ENCODE measurements around the gene NOL8. TPM values are rescaled to one million over a fixed set of nuclear protein-coding genes. Genes with fewer than 3 reads are reported as not detected.

Gene NOL8
- total RNA-seq = 19.8 and 26.9 TPM in 2 replicates

DNA sequence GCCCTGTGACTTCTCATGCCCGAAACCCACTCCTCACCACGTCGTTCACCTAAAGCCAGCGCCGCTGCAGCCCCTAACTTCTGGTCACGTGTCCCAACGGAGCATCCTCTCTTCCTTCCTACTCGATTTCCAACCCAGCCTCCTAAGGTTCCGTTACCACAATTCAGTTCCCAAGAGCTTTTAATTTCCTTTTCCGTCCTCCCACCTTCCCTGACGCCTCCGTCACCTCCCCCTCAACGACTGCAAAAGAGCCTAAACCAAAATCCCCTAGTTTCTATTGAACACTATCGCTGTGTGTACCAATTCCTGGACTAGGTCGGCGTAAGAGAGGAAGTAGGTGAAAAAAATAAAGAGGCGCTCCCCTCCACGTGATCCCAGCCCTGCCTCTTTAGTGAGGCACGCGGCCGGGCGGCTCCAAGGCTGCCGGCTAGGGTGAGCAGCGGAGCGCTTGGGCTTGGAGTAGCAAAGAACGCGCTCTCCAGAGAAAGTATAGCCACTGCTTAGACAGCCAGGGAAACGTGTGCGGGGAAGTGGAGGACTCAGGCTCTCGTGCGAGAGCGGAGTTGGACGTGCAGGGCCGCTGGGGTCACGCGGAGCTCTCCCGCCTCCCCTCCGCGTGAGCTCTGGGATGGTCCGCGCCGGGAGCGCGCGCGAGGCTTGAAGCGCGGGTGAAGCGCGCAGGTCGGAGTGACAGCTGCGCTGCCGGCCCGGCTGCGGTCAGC is at the start of gene NOL8, which contains the start of gene CENPP:
NOL8 (minus strand) TSS at position 82 of the 722 bp plus-strand sequence. CDS start 1,189 bp downstream, outside the sequence.
CENPP (plus strand) TSS at position 685 of the 722 bp plus-strand sequence.
- TF ChIP-seq, protein P1, sequence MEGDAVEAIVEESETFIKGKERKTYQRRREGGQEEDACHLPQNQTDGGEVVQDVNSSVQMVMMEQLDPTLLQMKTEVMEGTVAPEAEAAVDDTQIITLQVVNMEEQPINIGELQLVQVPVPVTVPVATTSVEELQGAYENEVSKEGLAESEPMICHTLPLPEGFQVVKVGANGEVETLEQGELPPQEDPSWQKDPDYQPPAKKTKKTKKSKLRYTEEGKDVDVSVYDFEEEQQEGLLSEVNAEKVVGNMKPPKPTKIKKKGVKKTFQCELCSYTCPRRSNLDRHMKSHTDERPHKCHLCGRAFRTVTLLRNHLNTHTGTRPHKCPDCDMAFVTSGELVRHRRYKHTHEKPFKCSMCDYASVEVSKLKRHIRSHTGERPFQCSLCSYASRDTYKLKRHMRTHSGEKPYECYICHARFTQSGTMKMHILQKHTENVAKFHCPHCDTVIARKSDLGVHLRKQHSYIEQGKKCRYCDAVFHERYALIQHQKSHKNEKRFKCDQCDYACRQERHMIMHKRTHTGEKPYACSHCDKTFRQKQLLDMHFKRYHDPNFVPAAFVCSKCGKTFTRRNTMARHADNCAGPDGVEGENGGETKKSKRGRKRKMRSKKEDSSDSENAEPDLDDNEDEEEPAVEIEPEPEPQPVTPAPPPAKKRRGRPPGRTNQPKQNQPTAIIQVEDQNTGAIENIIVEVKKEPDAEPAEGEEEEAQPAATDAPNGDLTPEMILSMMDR (conservative IDR thresholded peaks at IDR 0.05; ENCODE audit: low read depth, low read length) = no peak
- peak; percentile 79 for DNase-seq (ENCODE audit: low read depth)
- peak within 1 kb of the TSS; percentile 88 for H3K4me3 ChIP-seq (ENCODE audit: low read depth, low read length)

DNA sequence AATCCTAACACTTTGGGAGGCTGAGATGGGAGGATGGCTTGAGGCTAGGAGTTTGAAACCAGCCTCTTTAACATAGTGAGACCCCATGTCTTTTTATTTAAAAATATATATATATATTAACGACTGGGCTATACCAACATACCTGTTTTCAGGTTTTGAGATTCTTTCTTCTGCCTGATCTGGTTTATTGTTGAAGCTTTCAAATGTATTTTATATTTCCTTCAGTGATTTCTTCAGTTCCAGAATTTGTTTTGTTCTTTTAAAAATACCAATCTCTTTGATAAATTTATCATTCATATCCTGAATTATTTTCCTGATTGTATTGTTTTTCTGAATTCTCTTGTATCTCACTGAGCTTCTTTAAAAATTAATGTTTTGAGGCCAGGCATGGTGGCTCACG is 48.0 kb upstream of the NOL8 start:
- TF ChIP-seq, protein P1 (conservative IDR thresholded peaks at IDR 0.05; ENCODE audit: low read depth, low read length) = no peak
- H3K4me3 ChIP-seq (ENCODE audit: low read depth, low read length) = no peak overlapping the region
- no peak for DNase-seq (ENCODE audit: low read depth)

DNA sequence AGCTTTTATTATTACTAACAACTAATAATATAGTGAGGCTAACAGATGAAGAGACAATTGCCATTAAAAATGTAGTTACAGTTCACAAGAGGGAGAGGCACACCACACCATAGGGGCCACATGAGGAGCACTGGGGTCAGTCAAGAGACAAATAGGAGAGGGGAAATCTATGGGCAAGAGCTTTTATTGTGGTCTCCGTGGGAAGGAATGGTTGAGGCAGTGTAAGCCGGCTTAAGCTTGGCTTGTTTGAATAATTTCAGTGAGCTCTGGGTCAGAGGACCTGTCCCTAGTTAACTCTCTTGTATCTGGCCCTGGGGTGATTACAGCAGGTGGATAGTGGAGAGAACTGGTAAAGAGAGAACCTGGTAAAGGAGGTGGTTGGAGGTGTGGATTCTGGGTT is 43.9 kb upstream of the NOL8 start:
- TF ChIP-seq, protein P1 (conservative IDR thresholded peaks at IDR 0.05; ENCODE audit: low read depth, low read length) = no peak
- DNase-seq (ENCODE audit: low read depth) = no peak

DNA sequence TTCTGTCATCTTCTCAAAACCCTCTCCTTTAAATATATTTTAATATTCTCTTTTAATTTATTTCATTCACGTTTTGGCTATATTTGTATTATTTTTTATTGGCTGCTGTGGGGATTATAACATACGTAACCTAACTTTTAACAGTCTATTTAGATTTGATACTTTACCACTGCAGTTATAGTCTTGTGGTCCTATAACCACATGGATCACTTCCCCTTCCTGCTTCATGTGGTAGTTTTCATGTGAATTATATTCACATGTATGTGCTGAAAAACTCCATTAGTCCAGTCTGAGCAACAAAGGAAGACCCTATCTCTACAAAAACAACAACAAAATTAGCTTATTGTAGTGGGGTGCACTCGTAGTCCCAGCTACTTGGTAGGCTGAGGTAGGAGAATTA is 34.9 kb upstream of the NOL8 start:
- DNase-seq (ENCODE audit: low read depth) = no peak
- no peak overlapping the region for H3K4me3 ChIP-seq (ENCODE audit: low read depth, low read length)
- TF ChIP-seq, protein P1 (conservative IDR thresholded peaks at IDR 0.05; ENCODE audit: low read depth, low read length) = no peak

More for the DNA sequence above, 43.9 kb upstream of the NOL8 start:
- H3K4me3 ChIP-seq (ENCODE audit: low read depth, low read length) = no peak overlapping the region

DNA sequence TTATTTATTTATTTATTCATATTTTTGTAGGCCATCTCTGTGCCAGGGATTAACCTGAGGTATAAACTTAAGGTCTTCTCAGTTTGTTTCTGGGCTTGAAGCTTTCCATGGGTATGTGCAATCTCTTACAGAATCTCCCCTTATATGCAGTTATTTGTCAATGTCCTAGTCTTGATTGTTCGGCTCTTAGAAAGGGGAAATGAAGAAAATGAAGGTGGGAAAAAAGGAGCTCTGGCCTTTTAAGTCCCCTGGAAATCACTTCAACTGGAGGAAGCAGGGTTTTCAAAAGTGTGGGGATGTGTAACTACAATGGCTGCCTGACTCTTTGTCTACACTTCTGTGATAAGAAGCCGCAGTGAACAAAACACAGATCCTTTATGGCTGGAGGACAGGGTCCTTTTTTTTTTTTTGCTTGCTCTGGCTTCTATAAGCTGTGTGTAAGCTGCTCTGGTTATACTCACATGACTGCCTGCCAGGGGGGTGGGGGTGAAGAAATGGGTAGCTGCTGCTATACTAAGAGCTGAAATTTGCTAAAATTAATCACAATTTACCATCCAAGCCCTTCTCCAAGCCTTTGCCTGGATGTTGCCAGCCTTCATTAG is 34.3 kb upstream of the NOL8 start:
- TF ChIP-seq, protein P1 (conservative IDR thresholded peaks at IDR 0.05; ENCODE audit: low read depth, low read length) = no peak
- H3K4me3 ChIP-seq (ENCODE audit: low read depth, low read length) = no peak overlapping the region
- DNase-seq (ENCODE audit: low read depth) = no peak

DNA sequence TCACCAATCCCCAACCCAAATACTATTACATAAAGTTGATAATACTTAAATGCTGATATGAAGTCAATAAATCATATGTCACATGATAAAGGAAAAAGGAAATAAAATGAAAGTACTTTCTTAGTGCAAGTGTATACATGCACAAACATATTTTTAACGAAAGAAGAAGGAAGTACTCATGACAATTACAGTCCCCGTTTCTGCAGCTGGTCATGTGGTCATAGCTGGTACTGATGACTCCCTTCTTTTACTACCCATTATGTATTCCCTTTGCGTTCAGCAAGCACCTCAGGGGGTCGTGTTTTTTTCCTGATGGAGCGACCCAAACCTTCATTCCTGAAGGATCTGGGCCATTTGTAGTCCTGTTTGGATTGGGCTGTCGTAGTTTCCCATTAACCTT is 27.9 kb upstream of the NOL8 start:
- TF ChIP-seq, protein P1 (conservative IDR thresholded peaks at IDR 0.05; ENCODE audit: low read depth, low read length) = no peak
- H3K4me3 ChIP-seq (ENCODE audit: low read depth, low read length) = no peak overlapping the region
- no peak for DNase-seq (ENCODE audit: low read depth)

Measured in epithelial cell of proximal tubule (primary cell).